SK-N-SH (cell line): ENCODE data around the gene NOTCH1. TPM values are rescaled to one million over a fixed set of nuclear protein-coding genes. Genes with fewer than 3 reads are reported as not detected.

Experiments
- CTCF ChIA-PET: fragments of 300-600, 350-600 bp; formaldehyde crosslinking; extraction: SDS; loops from one replicate; lab custom pipeline; 2021; lab: Yijun Ruan, JAX
- POLR2A ChIA-PET: fragments of 350-600 bp; sonication (Branson Sonifier 250); formaldehyde crosslinking; extraction: SDS; loops from one replicate; lab custom pipeline; 2020; ENCODE audit warnings: antibody characterized with exemption, inconsistent platforms; lab: Yijun Ruan, JAX
- DNase-seq: peaks from one replicate; pipeline ENCODE4 v3.0.0; 2012
- H2AFZ ChIP-seq: fragments of 200-600 bp; sonication (generic); 2 replicates; pipeline ENCODE4 v1.8.1; 2016; ENCODE audit warnings: antibody characterized with exemption, mild to moderate bottlenecking, low read depth
- H3F3A ChIP-seq: fragments of 200-600 bp; sonication (generic); replicated peaks from 2 replicates; pipeline ENCODE3; 2016; ENCODE audit warnings: antibody characterized with exemption, mild to moderate bottlenecking; ENCODE audit not compliant: insufficient read depth
- H3K27ac ChIP-seq, 2 experiments: fragments of 200-500 bp in 1 of 2; fragments of 200-600 bp in 1 of 2; sonication (Bioruptor generic) in 1 of 2; sonication (generic), shearing (Covaris generic) in 1 of 2; 2 replicates each; pipeline versions ENCODE4 v1.5.1 to v1.6.1; 2014 to 2016; ENCODE audit warnings: low read depth in 2 of 2, inconsistent platforms in 1 of 2, low read length in 1 of 2, mild to moderate bottlenecking in 1 of 2, mixed read lengths in 1 of 2
- H3K27me3 ChIP-seq: fragments of 200-600 bp; sonication (generic), shearing (Covaris generic); 2 replicates; pipeline ENCODE4 v1.6.1; 2016; ENCODE audit warnings: mixed run types; ENCODE audit not compliant: insufficient read depth
- H3K36me3 ChIP-seq, 2 experiments: fragments of 200-500 bp in 1 of 2; fragments of 200-600 bp in 1 of 2; sonication (Bioruptor generic) in 1 of 2; sonication (generic) in 1 of 2; replicated peaks in 1 of 2; 2 replicates each; pipeline versions ENCODE3 to v1.5.1; 2014 to 2016; ENCODE audit warnings: low read length in 1 of 2, mild to moderate bottlenecking in 1 of 2; ENCODE audit not compliant: insufficient read depth in 2 of 2, control insufficient read depth in 1 of 2
- H3K4me1 ChIP-seq, 2 experiments: fragments of 200-500 bp in 1 of 2; fragments of 200-600 bp in 1 of 2; sonication (Bioruptor generic) in 1 of 2; sonication (generic), shearing (Covaris generic) in 1 of 2; 2 replicates each; pipeline versions ENCODE4 v1.5.1 to v1.6.1; 2014 to 2016; ENCODE audit warnings: low read depth in 1 of 2, low read length in 1 of 2, mixed run types in 1 of 2; ENCODE audit not compliant: insufficient read depth in 2 of 2, control insufficient read depth in 1 of 2
- H3K4me2 ChIP-seq: fragments of 200-600 bp; sonication (generic), shearing (Covaris generic); 2 replicates; pipeline ENCODE4 v1.6.1; 2017; ENCODE audit warnings: mixed run types
- H3K4me3 ChIP-seq, 2 experiments: fragments of 200-500 bp in 1 of 2; fragments of 200-600 bp in 1 of 2; sonication (Bioruptor generic) in 1 of 2; sonication (generic), shearing (Covaris generic) in 1 of 2; 2 replicates each; pipeline versions ENCODE4 v1.5.1 to v1.8.1; 2014 to 2016; ENCODE audit warnings: low read depth in 2 of 2, inconsistent platforms in 1 of 2, low read length in 1 of 2, mild to moderate bottlenecking in 1 of 2, mixed read lengths in 1 of 2, moderate library complexity in 1 of 2
- H3K79me2 ChIP-seq: fragments of 200-600 bp; sonication (generic); 2 replicates; pipeline ENCODE4 v1.8.1; 2017; ENCODE audit warnings: mild to moderate bottlenecking; ENCODE audit not compliant: insufficient read depth
- H3K9ac ChIP-seq: fragments of 200-600 bp; sonication (generic); 2 replicates; pipeline ENCODE4 v1.6.1; 2017; ENCODE audit warnings: mixed run types
- H3K9me2 ChIP-seq: fragments of 200-600 bp; sonication (generic); 2 replicates; pipeline ENCODE4 v1.6.1; 2017; ENCODE audit warnings: mixed run types
- H3K9me3 ChIP-seq: fragments of 200-600 bp; sonication (generic); 2 replicates; pipeline ENCODE4 v1.6.1; 2017; ENCODE audit warnings: mixed run types, mild to moderate bottlenecking, moderate library complexity
- H4K20me1 ChIP-seq: fragments of 200-600 bp; sonication (generic); 2 replicates; pipeline ENCODE4 v1.6.1; 2017; ENCODE audit warnings: mild to moderate bottlenecking, mixed run types; ENCODE audit not compliant: insufficient read depth
- EP300 ChIP-seq, 2 experiments: IDR thresholded peaks; 2 replicates each; pipeline versions ENCODE4 v1.4.0 to v1.6.1; 2012; ENCODE audit warnings: borderline replicate concordance in 1 of 2, low read depth in 1 of 2, low read length in 1 of 2
- FOSL2 ChIP-seq: IDR thresholded peaks from 2 replicates; pipeline ENCODE4 v1.4.0; 2012; ENCODE audit warnings: low read depth, mild to moderate bottlenecking, moderate library complexity, borderline replicate concordance
- FOXJ3 ChIP-seq: sonication (generic); formaldehyde crosslinking; IDR thresholded peaks from 2 replicates; pipeline ENCODE4 v1.5.1; 2020; ENCODE audit warnings: mild to moderate bottlenecking, missing genetic modification reagents
- GATA2 ChIP-seq: sonication (generic); formaldehyde crosslinking; IDR thresholded peaks from 2 replicates; pipeline ENCODE4 v1.5.0; 2020; ENCODE audit warnings: mild to moderate bottlenecking, missing genetic modification reagents
- MEF2A ChIP-seq: IDR thresholded peaks from 2 replicates; pipeline ENCODE4 v1.4.0; 2012; ENCODE audit warnings: low read depth, borderline replicate concordance
- MXI1 ChIP-seq: IDR thresholded peaks from 2 replicates; pipeline ENCODE4 v1.6.1; 2012; ENCODE audit warnings: mild to moderate bottlenecking, low read depth, low read length, improper control_type of control experiment
- PBX3 ChIP-seq: IDR thresholded peaks from 2 replicates; pipeline ENCODE4; 2012
- RAD21 ChIP-seq: IDR thresholded peaks from 2 replicates; pipeline ENCODE4 v1.6.1; 2012; ENCODE audit warnings: mild to moderate bottlenecking, low read length
- RXRA ChIP-seq: IDR thresholded peaks from 2 replicates; pipeline ENCODE4 v1.4.0; 2012; ENCODE audit warnings: low read depth, mild to moderate bottlenecking, borderline replicate concordance
- SMC3 ChIP-seq: IDR thresholded peaks from 2 replicates; pipeline ENCODE4 v1.6.1; 2012; ENCODE audit warnings: low read depth, low read length, improper control_type of control experiment
- TAF1 ChIP-seq: IDR thresholded peaks from 2 replicates; pipeline ENCODE4 v1.6.1; 2012; ENCODE audit warnings: low read depth, mild to moderate bottlenecking, low read length, moderate library complexity, borderline replicate concordance
- WGBS: methylation state at CpG from one replicate; pipeline ENCODE4 v1.1.6; 2017; ENCODE audit warnings: low lambda C conversion rate; 5-methylcytosine and 5-hydroxymethylcytosine counted together
- polyA plus RNA-seq, 3 experiments: library from polyadenylated mRNA; depleted of rRNA; stranded (reverse); fragments of >200 nt; gene quantifications; 2 replicates each; pipeline ENCODE4 v1.2.3, GENCODE V29; 2012
- TF ChIP-seq, protein P1 (sequence below): IDR thresholded peaks from 2 replicates; pipeline ENCODE4 v1.4.0; 2012; ENCODE audit warnings: low read depth
- TF ChIP-seq, protein P2 (sequence below): IDR thresholded peaks from 2 replicates; pipeline ENCODE4 v1.4.0; 2012; ENCODE audit warnings: low read depth, borderline replicate concordance
- TF ChIP-seq, protein P3 (sequence below): fragments of 200-600 bp; sonication (generic); IDR thresholded peaks from 2 replicates; pipeline ENCODE4 v1.6.1; 2017; ENCODE audit warnings: antibody characterized with exemption, mild to moderate bottlenecking, moderate library complexity

Gene NOTCH1
- polyA plus RNA-seq, 1 of the 3 experiments (the other 2 are of a cell fraction): 6.6 TPM

DNA sequence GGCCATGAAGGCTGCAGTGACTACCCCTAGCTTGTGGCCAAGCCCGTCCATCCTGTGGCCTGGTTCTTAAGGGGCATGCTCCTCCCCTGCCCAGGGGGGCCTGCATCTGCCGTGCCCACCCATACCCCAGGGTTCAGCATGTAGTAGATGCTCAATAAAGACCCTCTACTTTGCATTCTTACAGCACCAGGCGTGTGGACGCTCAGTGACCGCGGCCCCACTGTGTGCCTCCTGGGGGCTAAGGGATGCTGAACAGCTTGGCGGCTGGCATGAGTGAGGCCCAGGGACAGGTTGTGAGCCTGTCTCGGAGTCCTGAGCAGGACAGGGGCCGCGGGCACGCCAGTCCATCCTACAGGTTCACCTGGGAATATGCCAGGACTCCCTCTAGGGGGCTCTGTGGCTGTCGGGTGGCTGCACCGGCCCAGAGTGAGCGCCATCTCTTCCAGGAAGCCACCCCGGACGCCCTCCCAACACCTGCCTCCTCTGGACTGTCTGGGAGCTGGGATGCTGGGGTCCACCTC, 9.1 kb downstream of the NOTCH1 start:
- H3K4me1 ChIP-seq: peaks cover 0 to 2% of the 10 kb centered on the region in 2 experiments; a peak in 1 of 4 replicates
- H3K79me2 ChIP-seq: peaks cover 16% of the 10 kb centered on the region; the same call in 1 of the 2 replicates
- H2AFZ ChIP-seq: no peak overlapping the region
- H3K27me3 ChIP-seq: no peaks in the 10 kb centered on the region
- no peak for DNase-seq
- peaks cover 78% of the 10 kb centered on the region for H4K20me1 ChIP-seq
- no peak overlapping the region for H3K4me3 ChIP-seq
- H3K4me2 ChIP-seq: no peak overlapping the region
- no peak overlapping the region for H3K9ac ChIP-seq
- no peaks in the 10 kb centered on the region for H3K9me3 ChIP-seq
- no peak for TF ChIP-seq RAD21
- TF ChIP-seq, all 33 proteins: peak for 0
- H3K27ac ChIP-seq: no peak overlapping the region
- ChIA-PET CTCF (interaction anchor here (0.7 to 1.6 kb wide), 3 partner anchors 48 to 97 kb away, joined by 3 to 7 read pairs (median 5); partner anchors contain the start of gene INPP5E), POLR2A (no interaction called here)
- no peaks in the 10 kb centered on the region for H3K9me2 ChIP-seq
- H3F3A ChIP-seq: no peaks in the 10 kb centered on the region
- peaks cover 0 to 2% of the 10 kb centered on the region in 2 experiments for H3K36me3 ChIP-seq
- WGBS: 83% methylated on average over 2 of the region's 16 CpGs

DNA sequence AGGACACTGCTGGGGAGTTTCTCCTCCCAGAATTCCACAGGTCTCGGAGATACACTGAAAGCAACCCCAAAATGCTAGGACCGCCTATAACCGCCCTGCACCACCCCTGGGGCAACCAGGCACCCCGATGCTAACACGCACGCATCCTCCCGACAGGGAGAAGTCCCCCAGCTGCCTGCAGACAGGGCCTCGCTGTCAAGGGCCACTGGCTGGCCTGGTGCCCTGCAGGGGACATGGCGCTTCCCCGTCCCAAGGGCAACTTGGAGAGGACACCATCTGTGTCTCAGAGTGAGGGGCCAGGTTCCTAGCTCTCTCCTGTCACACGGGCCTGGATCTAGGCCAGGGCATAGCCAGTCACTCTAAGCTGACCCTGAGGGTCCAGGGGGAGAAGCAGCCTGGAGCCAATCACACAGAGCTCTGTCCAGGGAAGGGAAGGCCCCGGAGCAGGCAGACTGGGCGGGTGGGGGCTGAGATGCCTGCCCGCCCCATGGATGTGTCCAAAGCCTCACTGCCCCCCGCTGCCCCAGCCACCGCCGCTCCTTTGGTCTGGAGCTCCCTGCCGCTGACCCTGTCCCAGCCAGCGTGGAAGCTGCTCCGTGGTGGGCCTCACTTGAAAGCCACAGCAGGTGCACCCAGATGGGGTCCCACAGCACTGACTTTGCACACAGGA, 9.7 kb downstream of the NOTCH1 start:
- H3K9ac ChIP-seq: no peak overlapping the region
- CTCF ChIA-PET: interaction anchor here (0.7 to 1.6 kb wide), 4 partner anchors 36 to 96 kb away, joined by 3 to 7 read pairs (median 4); partner anchors contain the start of gene INPP5E

More for the DNA sequence above, 9.7 kb downstream of the NOTCH1 start:
- POLR2A ChIA-PET: no interaction called here
- TF ChIP-seq SMC3: no peak
- TF ChIP-seq, protein P1, sequence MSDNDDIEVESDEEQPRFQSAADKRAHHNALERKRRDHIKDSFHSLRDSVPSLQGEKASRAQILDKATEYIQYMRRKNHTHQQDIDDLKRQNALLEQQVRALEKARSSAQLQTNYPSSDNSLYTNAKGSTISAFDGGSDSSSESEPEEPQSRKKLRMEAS: no peak
- TF ChIP-seq, protein P2, sequence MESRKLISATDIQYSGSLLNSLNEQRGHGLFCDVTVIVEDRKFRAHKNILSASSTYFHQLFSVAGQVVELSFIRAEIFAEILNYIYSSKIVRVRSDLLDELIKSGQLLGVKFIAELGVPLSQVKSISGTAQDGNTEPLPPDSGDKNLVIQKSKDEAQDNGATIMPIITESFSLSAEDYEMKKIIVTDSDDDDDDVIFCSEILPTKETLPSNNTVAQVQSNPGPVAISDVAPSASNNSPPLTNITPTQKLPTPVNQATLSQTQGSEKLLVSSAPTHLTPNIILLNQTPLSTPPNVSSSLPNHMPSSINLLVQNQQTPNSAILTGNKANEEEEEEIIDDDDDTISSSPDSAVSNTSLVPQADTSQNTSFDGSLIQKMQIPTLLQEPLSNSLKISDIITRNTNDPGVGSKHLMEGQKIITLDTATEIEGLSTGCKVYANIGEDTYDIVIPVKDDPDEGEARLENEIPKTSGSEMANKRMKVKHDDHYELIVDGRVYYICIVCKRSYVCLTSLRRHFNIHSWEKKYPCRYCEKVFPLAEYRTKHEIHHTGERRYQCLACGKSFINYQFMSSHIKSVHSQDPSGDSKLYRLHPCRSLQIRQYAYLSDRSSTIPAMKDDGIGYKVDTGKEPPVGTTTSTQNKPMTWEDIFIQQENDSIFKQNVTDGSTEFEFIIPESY: no peak
- no peak for TF ChIP-seq FOSL2
- no peak for TF ChIP-seq MEF2A
- no peak for TF ChIP-seq EP300 (IDR thresholded peaks at IDR 0.05; ENCODE audit: borderline replicate concordance in 1 of 2, low read depth in 1 of 2, low read length in 1 of 2)
- no peak for TF ChIP-seq GATA2 (CRISPR knock-in tag)
- no peak for TF ChIP-seq RXRA
- TF ChIP-seq PBX3: no peak
- TF ChIP-seq TAF1: no peak
- TF ChIP-seq, protein P3, sequence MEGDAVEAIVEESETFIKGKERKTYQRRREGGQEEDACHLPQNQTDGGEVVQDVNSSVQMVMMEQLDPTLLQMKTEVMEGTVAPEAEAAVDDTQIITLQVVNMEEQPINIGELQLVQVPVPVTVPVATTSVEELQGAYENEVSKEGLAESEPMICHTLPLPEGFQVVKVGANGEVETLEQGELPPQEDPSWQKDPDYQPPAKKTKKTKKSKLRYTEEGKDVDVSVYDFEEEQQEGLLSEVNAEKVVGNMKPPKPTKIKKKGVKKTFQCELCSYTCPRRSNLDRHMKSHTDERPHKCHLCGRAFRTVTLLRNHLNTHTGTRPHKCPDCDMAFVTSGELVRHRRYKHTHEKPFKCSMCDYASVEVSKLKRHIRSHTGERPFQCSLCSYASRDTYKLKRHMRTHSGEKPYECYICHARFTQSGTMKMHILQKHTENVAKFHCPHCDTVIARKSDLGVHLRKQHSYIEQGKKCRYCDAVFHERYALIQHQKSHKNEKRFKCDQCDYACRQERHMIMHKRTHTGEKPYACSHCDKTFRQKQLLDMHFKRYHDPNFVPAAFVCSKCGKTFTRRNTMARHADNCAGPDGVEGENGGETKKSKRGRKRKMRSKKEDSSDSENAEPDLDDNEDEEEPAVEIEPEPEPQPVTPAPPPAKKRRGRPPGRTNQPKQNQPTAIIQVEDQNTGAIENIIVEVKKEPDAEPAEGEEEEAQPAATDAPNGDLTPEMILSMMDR: no peak
- TF ChIP-seq MXI1: no peak
- TF ChIP-seq FOXJ3: no peak
- Histone ChIP-seq H3K4me2 (no peak overlapping the region), H2AFZ (no peak overlapping the region), H3K4me3 (no peak overlapping the region), H3K27me3 (no peaks in the 10 kb centered on the region), H3F3A (no peaks in the 10 kb centered on the region), H3K27ac (no peak overlapping the region), H3K79me2 (peaks cover 10% of the 10 kb centered on the region; the same call in 1 of the 2 replicates), H3K9me2 (no peaks in the 10 kb centered on the region), H3K9me3 (no peaks in the 10 kb centered on the region), H3K4me1 (peaks cover 0 to 2% of the 10 kb centered on the region in 2 experiments; a peak in 1 of 4 replicates), H3K36me3 (peaks cover 0 to 2% of the 10 kb centered on the region in 2 experiments), H4K20me1 (peaks cover 84% of the 10 kb centered on the region)
- DNase-seq: no peak
- 87% methylated on average over 8 of the region's 20 CpGs for WGBS
